Measurements from ENCODE around the gene PPP2R5C.

- TF ChIP-seq POLR2A (IDR thresholded peaks at IDR 0.05) = no peak
- TF ChIP-seq, protein P1, sequence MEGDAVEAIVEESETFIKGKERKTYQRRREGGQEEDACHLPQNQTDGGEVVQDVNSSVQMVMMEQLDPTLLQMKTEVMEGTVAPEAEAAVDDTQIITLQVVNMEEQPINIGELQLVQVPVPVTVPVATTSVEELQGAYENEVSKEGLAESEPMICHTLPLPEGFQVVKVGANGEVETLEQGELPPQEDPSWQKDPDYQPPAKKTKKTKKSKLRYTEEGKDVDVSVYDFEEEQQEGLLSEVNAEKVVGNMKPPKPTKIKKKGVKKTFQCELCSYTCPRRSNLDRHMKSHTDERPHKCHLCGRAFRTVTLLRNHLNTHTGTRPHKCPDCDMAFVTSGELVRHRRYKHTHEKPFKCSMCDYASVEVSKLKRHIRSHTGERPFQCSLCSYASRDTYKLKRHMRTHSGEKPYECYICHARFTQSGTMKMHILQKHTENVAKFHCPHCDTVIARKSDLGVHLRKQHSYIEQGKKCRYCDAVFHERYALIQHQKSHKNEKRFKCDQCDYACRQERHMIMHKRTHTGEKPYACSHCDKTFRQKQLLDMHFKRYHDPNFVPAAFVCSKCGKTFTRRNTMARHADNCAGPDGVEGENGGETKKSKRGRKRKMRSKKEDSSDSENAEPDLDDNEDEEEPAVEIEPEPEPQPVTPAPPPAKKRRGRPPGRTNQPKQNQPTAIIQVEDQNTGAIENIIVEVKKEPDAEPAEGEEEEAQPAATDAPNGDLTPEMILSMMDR (IDR thresholded peaks at IDR 0.05) = no peak
Observed at GRCh38 chr14:101958418-101959180, 197.1 kb downstream of the PPP2R5C start.

Measured in transverse colon (tissue), 3 donors.